PFSK-1 (cell line): ENCODE results near the gene TTC27.

Source experiments
- FOXP2 ChIP-seq: optimal IDR thresholded peaks from 2 replicates; pipeline ENCODE3; 2011; ENCODE audit warnings: borderline replicate concordance, control low read depth, inconsistent platforms; ENCODE audit not compliant: insufficient read depth; ENCODE audit errors: extremely low read length, extremely low read depth
- POLR2AphosphoS5 ChIP-seq: IDR thresholded peaks from 2 replicates; pipeline ENCODE4 v1.6.1; 2012; ENCODE audit warnings: low read depth, mild to moderate bottlenecking, control low read depth, low read length, moderate library complexity
- REST ChIP-seq, 2 experiments: IDR thresholded peaks; 2 replicates each; pipeline versions ENCODE4 v1.6.1 to v1.8.0; 2011 to 2012; ENCODE audit warnings: low read depth in 2 of 2, low read length in 2 of 2, control low read depth in 1 of 2, inconsistent platforms in 1 of 2, mild to moderate bottlenecking in 1 of 2, moderate library complexity in 1 of 2; ENCODE audit not compliant: insufficient read depth in 1 of 2
- TAF1 ChIP-seq: IDR thresholded peaks from 2 replicates; pipeline ENCODE4 v1.6.1; 2012; ENCODE audit warnings: low read length, control low read depth, borderline replicate concordance; ENCODE audit not compliant: insufficient read depth

- TF ChIP-seq REST (IDR thresholded peaks at IDR 0.05; ENCODE audit: insufficient read depth in 1 of 2, low read depth in 2 of 2, low read length in 2 of 2), result no peak
- no peak for TF ChIP-seq POLR2AphosphoS5
- no peak for TF ChIP-seq TAF1
- TF ChIP-seq FOXP2, result no peak
Observed at GRCh38 chr2:32626639-32627221, 1.1 kb upstream of the TTC27 start.
